ENCODE data around the gene HTRA3.

DNA sequence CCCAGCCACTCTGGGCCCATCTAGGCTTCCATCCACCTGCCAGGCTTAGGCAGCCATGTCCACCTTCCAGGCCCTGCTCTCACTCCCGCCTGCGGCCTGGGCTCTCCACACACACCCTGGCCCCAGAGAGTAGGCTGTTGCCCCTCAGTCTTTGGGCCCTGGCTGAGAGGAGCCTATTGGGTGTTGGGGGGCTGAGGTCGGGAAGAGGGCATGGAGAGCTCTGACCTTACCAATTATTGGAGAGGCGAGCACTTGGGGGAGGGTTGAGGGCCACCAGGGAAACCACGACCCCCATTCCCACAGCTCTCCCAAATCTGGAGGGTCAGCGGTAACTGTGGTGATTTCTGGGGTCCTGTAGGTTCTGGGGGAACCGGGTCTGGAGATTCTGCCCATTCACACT, 38.2 kb downstream of the HTRA3 start:
- no peak for TF ChIP-seq CTCF (conservative IDR thresholded peaks at IDR 0.05; ENCODE audit: low read depth, low read length)
- TF ChIP-seq EZH2 (IDR thresholded peaks at IDR 0.05; ENCODE audit: borderline replicate concordance, low read depth, low read length, poor library complexity, severe bottlenecking): no peak
